ENCODE results near the gene SRSF9. TPM values are rescaled to one million over a fixed set of nuclear protein-coding genes. Genes with fewer than 3 reads are reported as not detected.

The SRSF9 gene
- total and polyA plus RNA-seq, 2 of the 13 experiments (the other 11 are each of a cell fraction or from before 2014, with no cell fraction given), result 125 to 144 TPM

GRCh38 chr12:120469450-120470149, at the start of gene SRSF9 (continued):
- TF ChIP-seq ZFP82 (CRISPR knock-in tag; IDR thresholded peaks at IDR 0.05; ENCODE audit: borderline replicate concordance) (0 out of 2 replicates have a peak, but pooled peaks have one; percentile 9), RBM22 (optimal IDR thresholded peaks at IDR 0.05; ENCODE audit: low read length) (no peak), ZNF232 (CRISPR knock-in tag; IDR thresholded peaks at IDR 0.05; ENCODE audit: borderline replicate concordance) (no peak), SRSF9 (IDR thresholded peaks at IDR 0.05; ENCODE audit: borderline replicate concordance, insufficient read depth, low read depth, low read length, poor library complexity, severe bottlenecking) (no peak), ZHX1 (CRISPR knock-in tag; IDR thresholded peaks at IDR 0.05; ENCODE audit: low read depth) (0 out of 2 replicates have a peak, but pooled peaks have one; percentile 7), SRSF4 (IDR thresholded peaks at IDR 0.05; ENCODE audit: low read depth, low read length, poor library complexity, severe bottlenecking) (no peak), ZBTB21 (CRISPR knock-in tag; IDR thresholded peaks at IDR 0.05) (no peak), MED8 (CRISPR knock-in tag; IDR thresholded peaks at IDR 0.05; ENCODE audit: insufficient replicate concordance) (peak; percentile 41), NFE2 (CRISPR knock-in tag; IDR thresholded peaks at IDR 0.05) (no peak), MAFK (conservative IDR thresholded peaks at IDR 0.05 in 1 of 2, IDR thresholded peaks at IDR 0.05 in 1 of 2; ENCODE audit: low read length in 2 of 2) (no peak), ZBTB38 (CRISPR knock-in tag; IDR thresholded peaks at IDR 0.05) (peak; percentile 45; the same call in 1 of the 2 replicates), ELF3 (CRISPR knock-in tag; IDR thresholded peaks at IDR 0.05) (peak; percentile 62), ATF4 (CRISPR knock-in tag; IDR thresholded peaks at IDR 0.05) (no peak), HCFC1 (IDR thresholded peaks at IDR 0.05; ENCODE audit: low read depth, low read length) (peak; percentile 52), ZMYM3 (CRISPR knock-in tag; IDR thresholded peaks at IDR 0.05) (no peak)
- TF ChIP-seq, protein P1, sequence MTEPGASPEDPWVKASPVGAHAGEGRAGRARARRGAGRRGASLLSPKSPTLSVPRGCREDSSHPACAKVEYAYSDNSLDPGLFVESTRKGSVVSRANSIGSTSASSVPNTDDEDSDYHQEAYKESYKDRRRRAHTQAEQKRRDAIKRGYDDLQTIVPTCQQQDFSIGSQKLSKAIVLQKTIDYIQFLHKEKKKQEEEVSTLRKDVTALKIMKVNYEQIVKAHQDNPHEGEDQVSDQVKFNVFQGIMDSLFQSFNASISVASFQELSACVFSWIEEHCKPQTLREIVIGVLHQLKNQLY (CRISPR knock-in tag; IDR thresholded peaks at IDR 0.05), result no peak; the same call in 1 of the 2 replicates
- TF ChIP-seq, protein P2, sequence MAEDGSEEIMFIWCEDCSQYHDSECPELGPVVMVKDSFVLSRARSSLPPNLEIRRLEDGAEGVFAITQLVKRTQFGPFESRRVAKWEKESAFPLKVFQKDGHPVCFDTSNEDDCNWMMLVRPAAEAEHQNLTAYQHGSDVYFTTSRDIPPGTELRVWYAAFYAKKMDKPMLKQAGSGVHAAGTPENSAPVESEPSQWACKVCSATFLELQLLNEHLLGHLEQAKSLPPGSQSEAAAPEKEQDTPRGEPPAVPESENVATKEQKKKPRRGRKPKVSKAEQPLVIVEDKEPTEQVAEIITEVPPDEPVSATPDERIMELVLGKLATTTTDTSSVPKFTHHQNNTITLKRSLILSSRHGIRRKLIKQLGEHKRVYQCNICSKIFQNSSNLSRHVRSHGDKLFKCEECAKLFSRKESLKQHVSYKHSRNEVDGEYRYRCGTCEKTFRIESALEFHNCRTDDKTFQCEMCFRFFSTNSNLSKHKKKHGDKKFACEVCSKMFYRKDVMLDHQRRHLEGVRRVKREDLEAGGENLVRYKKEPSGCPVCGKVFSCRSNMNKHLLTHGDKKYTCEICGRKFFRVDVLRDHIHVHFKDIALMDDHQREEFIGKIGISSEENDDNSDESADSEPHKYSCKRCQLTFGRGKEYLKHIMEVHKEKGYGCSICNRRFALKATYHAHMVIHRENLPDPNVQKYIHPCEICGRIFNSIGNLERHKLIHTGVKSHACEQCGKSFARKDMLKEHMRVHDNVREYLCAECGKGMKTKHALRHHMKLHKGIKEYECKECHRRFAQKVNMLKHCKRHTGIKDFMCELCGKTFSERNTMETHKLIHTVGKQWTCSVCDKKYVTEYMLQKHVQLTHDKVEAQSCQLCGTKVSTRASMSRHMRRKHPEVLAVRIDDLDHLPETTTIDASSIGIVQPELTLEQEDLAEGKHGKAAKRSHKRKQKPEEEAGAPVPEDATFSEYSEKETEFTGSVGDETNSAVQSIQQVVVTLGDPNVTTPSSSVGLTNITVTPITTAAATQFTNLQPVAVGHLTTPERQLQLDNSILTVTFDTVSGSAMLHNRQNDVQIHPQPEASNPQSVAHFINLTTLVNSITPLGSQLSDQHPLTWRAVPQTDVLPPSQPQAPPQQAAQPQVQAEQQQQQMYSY (CRISPR knock-in tag; IDR thresholded peaks at IDR 0.05), result no peak
- TF ChIP-seq, protein P3, sequence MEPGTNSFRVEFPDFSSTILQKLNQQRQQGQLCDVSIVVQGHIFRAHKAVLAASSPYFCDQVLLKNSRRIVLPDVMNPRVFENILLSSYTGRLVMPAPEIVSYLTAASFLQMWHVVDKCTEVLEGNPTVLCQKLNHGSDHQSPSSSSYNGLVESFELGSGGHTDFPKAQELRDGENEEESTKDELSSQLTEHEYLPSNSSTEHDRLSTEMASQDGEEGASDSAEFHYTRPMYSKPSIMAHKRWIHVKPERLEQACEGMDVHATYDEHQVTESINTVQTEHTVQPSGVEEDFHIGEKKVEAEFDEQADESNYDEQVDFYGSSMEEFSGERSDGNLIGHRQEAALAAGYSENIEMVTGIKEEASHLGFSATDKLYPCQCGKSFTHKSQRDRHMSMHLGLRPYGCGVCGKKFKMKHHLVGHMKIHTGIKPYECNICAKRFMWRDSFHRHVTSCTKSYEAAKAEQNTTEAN (CRISPR knock-in tag; conservative IDR thresholded peaks at IDR 0.05), result no peak

Measured in HepG2 (cell line).